WI38 (cell line): ENCODE measurements around the gene PSMC4.

Experiments
- H3K4me3 ChIP-seq: 2 replicates; pipeline ENCODE4 v1.5.1; 2011; ENCODE audit warnings: low read depth, mild to moderate bottlenecking, control low read depth, low read length
- CTCF ChIP-seq: IDR thresholded peaks from 2 replicates; pipeline ENCODE4 v1.5.1; 2012; ENCODE audit warnings: low read depth, mild to moderate bottlenecking, control low read depth, low read length

Gene PSMC4

GRCh38 chr19:39937094-39937720 lies 33.8 kb upstream of the PSMC4 start:
- H3K4me3 ChIP-seq: no peak overlapping the region
- no peak for TF ChIP-seq CTCF

- no peak for TF ChIP-seq CTCF
- no peak overlapping the region for H3K4me3 ChIP-seq
Measured at GRCh38 chr19:39937787-39938186, 33.2 kb upstream of the PSMC4 start.

GRCh38 chr19:39939556-39939955 lies 31.4 kb upstream of the PSMC4 start:
- no peak overlapping the region for H3K4me3 ChIP-seq
- TF ChIP-seq CTCF: no peak

GRCh38 chr19:39940221-39940833 lies 30.6 kb upstream of the PSMC4 start:
- TF ChIP-seq CTCF: no peak
- no peak overlapping the region for H3K4me3 ChIP-seq

GRCh38 chr19:39941151-39941550 lies 29.8 kb upstream of the PSMC4 start:
- TF ChIP-seq CTCF: no peak
- H3K4me3 ChIP-seq: no peak overlapping the region

GRCh38 chr19:39941615-39942365 lies 29.2 kb upstream of the PSMC4 start:
- TF ChIP-seq CTCF: no peak
- H3K4me3 ChIP-seq: no peak overlapping the region

GRCh38 chr19:39942366-39942730 lies 28.6 kb upstream of the PSMC4 start:
- H3K4me3 ChIP-seq: no peak overlapping the region
- TF ChIP-seq CTCF: no peak
